ENCODE results near the gene RBBP7.

DNA sequence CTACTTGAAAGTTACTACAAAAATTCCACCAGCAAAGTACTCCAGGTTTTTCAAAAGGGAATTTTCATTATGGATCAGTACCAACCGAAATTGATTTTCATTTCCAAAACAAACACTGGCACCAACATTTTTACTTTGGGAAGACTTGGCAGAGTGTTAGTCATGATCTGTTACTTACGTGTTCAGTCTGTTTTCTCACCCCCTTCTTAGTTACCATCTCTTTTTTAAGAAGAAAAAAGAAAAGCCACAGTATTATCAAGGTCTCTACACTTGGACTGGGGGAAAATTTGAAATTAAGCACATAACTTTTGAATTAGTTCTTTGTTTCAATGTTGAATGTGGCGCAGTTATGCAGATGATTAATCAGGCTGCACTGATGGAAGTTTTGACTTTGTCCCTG is 27.5 kb downstream of the RBBP7 start:
- TF ChIP-seq, protein P1, sequence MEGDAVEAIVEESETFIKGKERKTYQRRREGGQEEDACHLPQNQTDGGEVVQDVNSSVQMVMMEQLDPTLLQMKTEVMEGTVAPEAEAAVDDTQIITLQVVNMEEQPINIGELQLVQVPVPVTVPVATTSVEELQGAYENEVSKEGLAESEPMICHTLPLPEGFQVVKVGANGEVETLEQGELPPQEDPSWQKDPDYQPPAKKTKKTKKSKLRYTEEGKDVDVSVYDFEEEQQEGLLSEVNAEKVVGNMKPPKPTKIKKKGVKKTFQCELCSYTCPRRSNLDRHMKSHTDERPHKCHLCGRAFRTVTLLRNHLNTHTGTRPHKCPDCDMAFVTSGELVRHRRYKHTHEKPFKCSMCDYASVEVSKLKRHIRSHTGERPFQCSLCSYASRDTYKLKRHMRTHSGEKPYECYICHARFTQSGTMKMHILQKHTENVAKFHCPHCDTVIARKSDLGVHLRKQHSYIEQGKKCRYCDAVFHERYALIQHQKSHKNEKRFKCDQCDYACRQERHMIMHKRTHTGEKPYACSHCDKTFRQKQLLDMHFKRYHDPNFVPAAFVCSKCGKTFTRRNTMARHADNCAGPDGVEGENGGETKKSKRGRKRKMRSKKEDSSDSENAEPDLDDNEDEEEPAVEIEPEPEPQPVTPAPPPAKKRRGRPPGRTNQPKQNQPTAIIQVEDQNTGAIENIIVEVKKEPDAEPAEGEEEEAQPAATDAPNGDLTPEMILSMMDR (IDR thresholded peaks at IDR 0.05; ENCODE audit: low read depth, low read length), result no peak
- TF ChIP-seq POLR2A (IDR thresholded peaks at IDR 0.05; ENCODE audit: extremely low read depth, insufficient read length), result no peak
- TF ChIP-seq, protein P2, sequence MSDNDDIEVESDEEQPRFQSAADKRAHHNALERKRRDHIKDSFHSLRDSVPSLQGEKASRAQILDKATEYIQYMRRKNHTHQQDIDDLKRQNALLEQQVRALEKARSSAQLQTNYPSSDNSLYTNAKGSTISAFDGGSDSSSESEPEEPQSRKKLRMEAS (IDR thresholded peaks at IDR 0.05; ENCODE audit: low read depth, low read length), result no peak
